SK-N-SH (cell line): ENCODE measurements around the gene WIZ. TPM values are rescaled to one million over a fixed set of nuclear protein-coding genes. Genes with fewer than 3 reads are reported as not detected.

ENCODE experiments used
- CTCF ChIA-PET: fragments of 300-600, 350-600 bp; formaldehyde crosslinking; extraction: SDS; loops from one replicate; lab custom pipeline; 2021; lab: Yijun Ruan, JAX
- POLR2A ChIA-PET: fragments of 350-600 bp; sonication (Branson Sonifier 250); formaldehyde crosslinking; extraction: SDS; loops from one replicate; lab custom pipeline; 2020; ENCODE audit warnings: antibody characterized with exemption, inconsistent platforms; lab: Yijun Ruan, JAX
- DNase-seq: peaks from one replicate; pipeline ENCODE4 v3.0.0; 2012
- H2AFZ ChIP-seq: fragments of 200-600 bp; sonication (generic); 2 replicates; pipeline ENCODE4 v1.8.1; 2016; ENCODE audit warnings: antibody characterized with exemption, mild to moderate bottlenecking, low read depth
- H3F3A ChIP-seq: fragments of 200-600 bp; sonication (generic); replicated peaks from 2 replicates; pipeline ENCODE3; 2016; ENCODE audit warnings: antibody characterized with exemption, mild to moderate bottlenecking; ENCODE audit not compliant: insufficient read depth
- H3K27ac ChIP-seq, 2 experiments: fragments of 200-500 bp in 1 of 2; fragments of 200-600 bp in 1 of 2; sonication (Bioruptor generic) in 1 of 2; sonication (generic), shearing (Covaris generic) in 1 of 2; 2 replicates each; pipeline versions ENCODE4 v1.5.1 to v1.6.1; 2014 to 2016; ENCODE audit warnings: low read depth in 2 of 2, inconsistent platforms in 1 of 2, low read length in 1 of 2, mild to moderate bottlenecking in 1 of 2, mixed read lengths in 1 of 2
- H3K27me3 ChIP-seq: fragments of 200-600 bp; sonication (generic), shearing (Covaris generic); 2 replicates; pipeline ENCODE4 v1.6.1; 2016; ENCODE audit warnings: mixed run types; ENCODE audit not compliant: insufficient read depth
- H3K36me3 ChIP-seq, 2 experiments: fragments of 200-500 bp in 1 of 2; fragments of 200-600 bp in 1 of 2; sonication (Bioruptor generic) in 1 of 2; sonication (generic) in 1 of 2; replicated peaks in 1 of 2; 2 replicates each; pipeline versions ENCODE3 to v1.5.1; 2014 to 2016; ENCODE audit warnings: low read length in 1 of 2, mild to moderate bottlenecking in 1 of 2; ENCODE audit not compliant: insufficient read depth in 2 of 2, control insufficient read depth in 1 of 2
- H3K4me1 ChIP-seq, 2 experiments: fragments of 200-500 bp in 1 of 2; fragments of 200-600 bp in 1 of 2; sonication (Bioruptor generic) in 1 of 2; sonication (generic), shearing (Covaris generic) in 1 of 2; 2 replicates each; pipeline versions ENCODE4 v1.5.1 to v1.6.1; 2014 to 2016; ENCODE audit warnings: low read depth in 1 of 2, low read length in 1 of 2, mixed run types in 1 of 2; ENCODE audit not compliant: insufficient read depth in 2 of 2, control insufficient read depth in 1 of 2
- H3K4me2 ChIP-seq: fragments of 200-600 bp; sonication (generic), shearing (Covaris generic); 2 replicates; pipeline ENCODE4 v1.6.1; 2017; ENCODE audit warnings: mixed run types
- H3K4me3 ChIP-seq, 2 experiments: fragments of 200-500 bp in 1 of 2; fragments of 200-600 bp in 1 of 2; sonication (Bioruptor generic) in 1 of 2; sonication (generic), shearing (Covaris generic) in 1 of 2; 2 replicates each; pipeline versions ENCODE4 v1.5.1 to v1.8.1; 2014 to 2016; ENCODE audit warnings: low read depth in 2 of 2, inconsistent platforms in 1 of 2, low read length in 1 of 2, mild to moderate bottlenecking in 1 of 2, mixed read lengths in 1 of 2, moderate library complexity in 1 of 2
- H3K79me2 ChIP-seq: fragments of 200-600 bp; sonication (generic); 2 replicates; pipeline ENCODE4 v1.8.1; 2017; ENCODE audit warnings: mild to moderate bottlenecking; ENCODE audit not compliant: insufficient read depth
- H3K9ac ChIP-seq: fragments of 200-600 bp; sonication (generic); 2 replicates; pipeline ENCODE4 v1.6.1; 2017; ENCODE audit warnings: mixed run types
- H3K9me2 ChIP-seq: fragments of 200-600 bp; sonication (generic); 2 replicates; pipeline ENCODE4 v1.6.1; 2017; ENCODE audit warnings: mixed run types
- H3K9me3 ChIP-seq: fragments of 200-600 bp; sonication (generic); 2 replicates; pipeline ENCODE4 v1.6.1; 2017; ENCODE audit warnings: mixed run types, mild to moderate bottlenecking, moderate library complexity
- H4K20me1 ChIP-seq: fragments of 200-600 bp; sonication (generic); 2 replicates; pipeline ENCODE4 v1.6.1; 2017; ENCODE audit warnings: mild to moderate bottlenecking, mixed run types; ENCODE audit not compliant: insufficient read depth
- CHD2 ChIP-seq: fragments of 150-350 bp; IDR thresholded peaks from 2 replicates; pipeline ENCODE4 v1.6.1; 2018; ENCODE audit warnings: low read length; ENCODE audit not compliant: partially characterized antibody
- CTCF ChIP-seq: fragments of 200-600 bp; sonication (generic); IDR thresholded peaks from 2 replicates; pipeline ENCODE4 v1.6.1; 2017; ENCODE audit warnings: antibody characterized with exemption, mild to moderate bottlenecking, moderate library complexity
- EP300 ChIP-seq, 2 experiments: IDR thresholded peaks; 2 replicates each; pipeline versions ENCODE4 v1.4.0 to v1.6.1; 2012; ENCODE audit warnings: borderline replicate concordance in 1 of 2, low read depth in 1 of 2, low read length in 1 of 2
- IRF3 ChIP-seq: fragments of 150-350 bp; IDR thresholded peaks from 2 replicates; pipeline ENCODE4 v1.6.1; 2016; ENCODE audit warnings: mild to moderate bottlenecking, low read depth, low read length
- MEF2A ChIP-seq: IDR thresholded peaks from 2 replicates; pipeline ENCODE4 v1.4.0; 2012; ENCODE audit warnings: low read depth, borderline replicate concordance
- MXI1 ChIP-seq: IDR thresholded peaks from 2 replicates; pipeline ENCODE4 v1.6.1; 2012; ENCODE audit warnings: mild to moderate bottlenecking, low read depth, low read length, improper control_type of control experiment
- NFIC ChIP-seq: IDR thresholded peaks from 2 replicates; pipeline ENCODE4 v1.4.0; 2012; ENCODE audit warnings: borderline replicate concordance
- PBX3 ChIP-seq: IDR thresholded peaks from 2 replicates; pipeline ENCODE4; 2012
- POLR2AphosphoS5 ChIP-seq: IDR thresholded peaks from 2 replicates; pipeline ENCODE4 v1.6.1; 2012; ENCODE audit warnings: low read depth, low read length
- RAD21 ChIP-seq: IDR thresholded peaks from 2 replicates; pipeline ENCODE4 v1.6.1; 2012; ENCODE audit warnings: mild to moderate bottlenecking, low read length
- RXRA ChIP-seq: IDR thresholded peaks from 2 replicates; pipeline ENCODE4 v1.4.0; 2012; ENCODE audit warnings: low read depth, mild to moderate bottlenecking, borderline replicate concordance
- SIN3A ChIP-seq: IDR thresholded peaks from 2 replicates; pipeline ENCODE4 v1.6.1; 2012; ENCODE audit warnings: low read depth, mild to moderate bottlenecking, low read length, moderate library complexity, borderline replicate concordance
- TAF1 ChIP-seq: IDR thresholded peaks from 2 replicates; pipeline ENCODE4 v1.6.1; 2012; ENCODE audit warnings: low read depth, mild to moderate bottlenecking, low read length, moderate library complexity, borderline replicate concordance
- USF1 ChIP-seq: IDR thresholded peaks from 2 replicates; pipeline ENCODE4 v1.4.0; 2012; ENCODE audit warnings: low read depth, borderline replicate concordance
- YY1 ChIP-seq: IDR thresholded peaks from 2 replicates; pipeline ENCODE4 v1.4.0; 2012; ENCODE audit warnings: low read depth, mild to moderate bottlenecking
- ZBTB33 ChIP-seq: IDR thresholded peaks from 2 replicates; pipeline ENCODE4 v1.4.0; 2012; ENCODE audit warnings: low read depth, borderline replicate concordance
- WGBS: methylation state at CpG from one replicate; pipeline ENCODE4 v1.1.6; 2017; ENCODE audit warnings: low lambda C conversion rate; 5-methylcytosine and 5-hydroxymethylcytosine counted together
- polyA plus RNA-seq, 3 experiments: library from polyadenylated mRNA; depleted of rRNA; stranded (reverse); fragments of >200 nt; gene quantifications; 2 replicates each; pipeline ENCODE4 v1.2.3, GENCODE V29; 2012

WIZ gene
- polyA plus RNA-seq, 1 of the 3 experiments (the other 2 are of a cell fraction), result 15.5 TPM

- Histone ChIP-seq H3K4me1 (peaks cover 9 to 21% of the 10 kb centered on the region in 2 experiments; a peak in 1 of 4 replicates), H3K9me3 (no peaks in the 10 kb centered on the region), H4K20me1 (peaks cover 53% of the 10 kb centered on the region), H3K79me2 (peaks cover 61% of the 10 kb centered on the region), H3K36me3 (peaks cover 25 to 56% of the 10 kb centered on the region in 2 experiments), H3K4me3 (no peak overlapping the region), H3K27ac (no peak overlapping the region), H3K27me3 (no peaks in the 10 kb centered on the region), H3K9me2 (no peaks in the 10 kb centered on the region), H3K4me2 (no peak overlapping the region), H2AFZ (no peak overlapping the region), H3F3A (no peaks in the 10 kb centered on the region), H3K9ac (no peak overlapping the region)
- no peak for TF ChIP-seq IRF3
- no peak for TF ChIP-seq POLR2AphosphoS5
- TF ChIP-seq EP300 (IDR thresholded peaks at IDR 0.05; ENCODE audit: borderline replicate concordance in 1 of 2, low read depth in 1 of 2, low read length in 1 of 2), result no peak
- no peak for TF ChIP-seq USF1
- no peak for TF ChIP-seq MEF2A
- no peak for TF ChIP-seq CHD2
- no peak for TF ChIP-seq NFIC
- no peak for TF ChIP-seq PBX3
- TF ChIP-seq CTCF, result no peak
- no peak for TF ChIP-seq TAF1
- no peak for TF ChIP-seq ZBTB33
- TF ChIP-seq SIN3A, result no peak
- no peak for TF ChIP-seq MXI1
- TF ChIP-seq RAD21, result no peak
- no peak for TF ChIP-seq RXRA
- no peak for TF ChIP-seq YY1
- 100% methylated on average over 2 of the region's 30 CpGs for WGBS
- ChIA-PET POLR2A (interaction anchor here (0.5 kb wide), 1 partner anchor 36 kb away, joined by 4 read pairs; no protein-coding TSS in a partner anchor), CTCF (interaction anchor here (0.6 kb wide), 1 partner anchor 668 kb away, joined by 3 read pairs; no protein-coding TSS in a partner anchor)
- peak; percentile 21 for DNase-seq
Measured at GRCh38 chr19:15372891-15373301, 76.9 kb downstream of the WIZ start.
